Neural crest cell (in vitro differentiated cells): Measurements from ENCODE around the gene TTC39B. TPM values are rescaled to one million over a fixed set of nuclear protein-coding genes. Genes with fewer than 3 reads are reported as not detected.

Source experiments
- DNase-seq: peaks from one replicate; pipeline ENCODE4 v3.0.0; 2021; ENCODE audit warnings: low read depth, mixed read lengths, low spot score
- H3K27ac Mint-ChIP-seq: one replicate; pipeline ENCODE4 v1.8.0; 2021; ENCODE audit warnings: mild to moderate bottlenecking, mixed read lengths; ENCODE audit not compliant: unreplicated experiment
- H3K27me3 Mint-ChIP-seq: 2 replicates; pipeline ENCODE4 v1.8.0; 2021; ENCODE audit warnings: low read depth, mild to moderate bottlenecking, mixed read lengths
- H3K36me3 Mint-ChIP-seq: 2 replicates; pipeline ENCODE4 v1.8.0; 2021; ENCODE audit warnings: low read depth, mild to moderate bottlenecking, mixed read lengths
- H3K4me1 Mint-ChIP-seq: 2 replicates; pipeline ENCODE4 v1.8.0; 2021; ENCODE audit warnings: mixed read lengths
- H3K4me3 Mint-ChIP-seq: one replicate; pipeline ENCODE4 v1.8.0; 2021; ENCODE audit warnings: mild to moderate bottlenecking, mixed read lengths
- H3K9me3 Mint-ChIP-seq: 2 replicates; pipeline ENCODE4 v1.8.0; 2021; ENCODE audit warnings: mixed read lengths
- CTCF ChIP-seq: fragments of 200-600 bp; sonication (generic); conservative IDR thresholded peaks from 2 replicates; pipeline ENCODE4 v1.5.0; 2021; ENCODE audit warnings: antibody characterized with exemption, mild to moderate bottlenecking
- total RNA-seq: library from RNA; stranded (reverse); gene quantifications from 2 replicates; pipeline ENCODE4 v1.2.1, GENCODE V29; 2021

Gene TTC39B
- total RNA-seq, 1 donor from 2014 or later = 3.7 TPM

- H3K4me1 Mint-ChIP-seq = peaks cover 32% of the 10 kb centered on the region
- no peak overlapping the region for H3K4me3 Mint-ChIP-seq
- no peak for TF ChIP-seq CTCF
- no peak for DNase-seq
- H3K9me3 Mint-ChIP-seq = no peaks in the 10 kb centered on the region
- peak overlapping the region; percentile 78 for H3K27ac Mint-ChIP-seq
- no peaks in the 10 kb centered on the region for H3K27me3 Mint-ChIP-seq
- H3K36me3 Mint-ChIP-seq = no peaks in the 10 kb centered on the region
Measured at GRCh38 chr9:15136646-15137045, 170.4 kb downstream of the TTC39B start.

GRCh38 chr9:15135164-15135792 lies 171.7 kb downstream of the TTC39B start:
- DNase-seq = peak; percentile 66
- H3K4me1 Mint-ChIP-seq = peaks cover 42% of the 10 kb centered on the region
- H3K27ac Mint-ChIP-seq = peak overlapping the region; percentile 59
- TF ChIP-seq CTCF = peak; percentile 88
- peak overlapping the region; percentile 9 for H3K4me3 Mint-ChIP-seq
- no peaks in the 10 kb centered on the region for H3K9me3 Mint-ChIP-seq
- H3K27me3 Mint-ChIP-seq = no peaks in the 10 kb centered on the region
- H3K36me3 Mint-ChIP-seq = no peaks in the 10 kb centered on the region

GRCh38 chr9:15133488-15133887 lies 173.5 kb downstream of the TTC39B start:
- Mint-ChIP-seq H3K27ac (no peak overlapping the region), H3K4me3 (no peak overlapping the region), H3K27me3 (no peaks in the 10 kb centered on the region), H3K9me3 (no peaks in the 10 kb centered on the region), H3K36me3 (no peaks in the 10 kb centered on the region), H3K4me1 (peaks cover 37% of the 10 kb centered on the region)
- DNase-seq = no peak
- TF ChIP-seq CTCF = no peak

GRCh38 chr9:15132091-15132490 lies 174.9 kb downstream of the TTC39B start:
- no peak for TF ChIP-seq CTCF
- H3K4me3 Mint-ChIP-seq = no peak overlapping the region
- H3K27me3 Mint-ChIP-seq = peaks cover 2% of the 10 kb centered on the region
- H3K36me3 Mint-ChIP-seq = no peaks in the 10 kb centered on the region
- DNase-seq = no peak
- peaks cover 31% of the 10 kb centered on the region for H3K4me1 Mint-ChIP-seq
- no peak overlapping the region for H3K27ac Mint-ChIP-seq
- peaks cover under 1% of the 10 kb centered on the region for H3K9me3 Mint-ChIP-seq

GRCh38 chr9:15131094-15131493 lies 175.9 kb downstream of the TTC39B start:
- Mint-ChIP-seq H3K27ac (no peak overlapping the region), H3K9me3 (peaks cover 4% of the 10 kb centered on the region), H3K36me3 (no peaks in the 10 kb centered on the region), H3K4me1 (peaks cover 26% of the 10 kb centered on the region), H3K27me3 (peaks cover 9% of the 10 kb centered on the region), H3K4me3 (no peak overlapping the region)
- TF ChIP-seq CTCF = no peak
- DNase-seq = no peak
